CD4-positive, alpha-beta T cell (primary cell): ENCODE measurements around the gene FCF1. TPM values are rescaled to one million over a fixed set of nuclear protein-coding genes. Genes with fewer than 3 reads are reported as not detected.

Experiments used
- ATAC-seq: fragments of 200-7000 bp; cut with Tn5 transposase; one replicate; pipeline ENCODE4 v1.10.0; 2022; ENCODE audit warnings: mild to moderate bottlenecking; ENCODE audit not compliant: poor library complexity
- CTCF ChIA-PET: fragments of 350-600 bp; sonication (Branson Sonifier 250); formaldehyde crosslinking; loops from one replicate; lab custom pipeline; 2021; ENCODE audit warnings: antibody characterized with exemption, inconsistent platforms; lab: Charles Lee
- POLR2A ChIA-PET: fragments of 350-600 bp; sonication (Branson Sonifier 250); formaldehyde crosslinking; loops from one replicate; lab custom pipeline; 2021; ENCODE audit warnings: antibody characterized with exemption, inconsistent platforms; lab: Charles Lee
- DNase-seq, 14 experiments: peaks; one replicate each; pipeline ENCODE4 v3.0.0-alpha.2; 2013 to 2020; ENCODE audit warnings: mixed read lengths in 2 of 14
- H3K27ac ChIP-seq, 2 donors: one replicate each; pipeline versions ENCODE4 v1.5.1 to v1.7.0; 2013; ENCODE audit warnings: low read length in 2 of 2, low read depth in 1 of 2, mild to moderate bottlenecking in 1 of 2
- H3K27me3 ChIP-seq, 2 experiments: 1 replicate in 1 of 2; 2 replicates in 1 of 2; pipeline versions ENCODE4 v1.6.1 to v1.7.0; 2013; ENCODE audit warnings: low read length in 2 of 2, control low read depth in 1 of 2, mild to moderate bottlenecking in 1 of 2, moderate library complexity in 1 of 2; ENCODE audit not compliant: insufficient read depth in 2 of 2, control insufficient read depth in 1 of 2
- H3K36me3 ChIP-seq: one replicate; pipeline ENCODE4 v1.6.1; 2013; ENCODE audit warnings: low read length, control low read depth; ENCODE audit not compliant: insufficient read depth
- H3K4me1 ChIP-seq: one replicate; pipeline ENCODE4 v1.6.1; 2013; ENCODE audit warnings: low read length, control low read depth; ENCODE audit not compliant: insufficient read depth
- H3K4me3 ChIP-seq: one replicate; pipeline ENCODE4 v1.5.1; 2013; ENCODE audit warnings: mild to moderate bottlenecking, low read length, moderate library complexity
- H3K9me3 ChIP-seq, 2 experiments: 1 replicate in 1 of 2; 2 replicates in 1 of 2; pipeline versions ENCODE4 v1.6.1 to v1.7.0; 2013; ENCODE audit warnings: low read length in 2 of 2, mild to moderate bottlenecking in 2 of 2, control low read depth in 1 of 2, moderate library complexity in 1 of 2; ENCODE audit not compliant: control insufficient read depth in 1 of 2, insufficient read depth in 1 of 2
- H3K27ac Mint-ChIP-seq: one replicate; pipeline ENCODE4 v1.8.0; 2020; ENCODE audit warnings: mixed read lengths
- H3K27me3 Mint-ChIP-seq: one replicate; pipeline ENCODE4 v1.8.0; 2021; ENCODE audit warnings: mixed read lengths
- H3K36me3 Mint-ChIP-seq: one replicate; pipeline ENCODE4 v1.8.0; 2021; ENCODE audit warnings: low read depth, mixed read lengths
- H3K4me1 Mint-ChIP-seq: one replicate; pipeline ENCODE4 v1.8.0; 2021; ENCODE audit warnings: low read depth, mixed read lengths
- H3K4me3 Mint-ChIP-seq: one replicate; pipeline ENCODE4 v1.8.0; 2020; ENCODE audit warnings: mild to moderate bottlenecking, mixed read lengths
- H3K9me3 Mint-ChIP-seq: one replicate; pipeline ENCODE4 v1.8.0; 2020; ENCODE audit warnings: mixed read lengths
- intact Hi-C, 2 experiments: fragments of 100-400 bp; cut with DNase I in 1 of 2; cut with micrococcal nuclease in 1 of 2; formaldehyde crosslinking; loops; one replicate each; pipeline versions ENCODE4 v1.15.1 to v1.9.0; 2023 to 2025; cut with DNase I, micrococcal nuclease
- total RNA-seq, 174 experiments: library from RNA in 2 of 174; stranded (reverse) in 2 of 174; gene quantifications; one replicate each; pipeline ENCODE4 v1.2.3 and lab custom pipeline; 2021 to 2026
- TF ChIP-seq, protein P1 (sequence below): fragments of 200-600 bp; IDR thresholded peaks from one replicate; pipeline ENCODE4 v1.8.0; 2022; ENCODE audit warnings: antibody characterized with exemption, mild to moderate bottlenecking

The FCF1 gene
- total RNA-seq, 2 experiments from 2014 or later, result 31.9 to 32.9 TPM

DNA sequence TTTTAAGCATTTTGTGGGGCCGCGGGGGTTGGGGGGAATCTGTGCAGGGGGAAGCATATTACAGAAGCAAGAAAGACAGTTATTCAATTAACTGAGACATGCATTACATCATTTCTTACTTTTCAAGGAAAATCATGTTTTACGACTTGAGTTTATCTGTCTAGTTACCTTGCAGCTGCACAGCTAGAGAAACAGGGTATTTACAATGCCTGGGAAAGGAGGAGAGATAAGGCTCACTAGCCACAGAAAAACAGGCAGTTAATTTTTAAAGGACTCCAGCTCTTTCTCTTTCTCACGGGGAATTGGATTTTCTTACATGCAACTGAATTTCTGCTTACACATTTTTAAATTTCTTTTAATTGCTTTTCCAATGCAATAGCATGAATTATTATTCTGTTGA lies 22.2 kb downstream of the FCF1 start:
- no peak overlapping the region for H3K4me3 Mint-ChIP-seq
- TF ChIP-seq, protein P1, sequence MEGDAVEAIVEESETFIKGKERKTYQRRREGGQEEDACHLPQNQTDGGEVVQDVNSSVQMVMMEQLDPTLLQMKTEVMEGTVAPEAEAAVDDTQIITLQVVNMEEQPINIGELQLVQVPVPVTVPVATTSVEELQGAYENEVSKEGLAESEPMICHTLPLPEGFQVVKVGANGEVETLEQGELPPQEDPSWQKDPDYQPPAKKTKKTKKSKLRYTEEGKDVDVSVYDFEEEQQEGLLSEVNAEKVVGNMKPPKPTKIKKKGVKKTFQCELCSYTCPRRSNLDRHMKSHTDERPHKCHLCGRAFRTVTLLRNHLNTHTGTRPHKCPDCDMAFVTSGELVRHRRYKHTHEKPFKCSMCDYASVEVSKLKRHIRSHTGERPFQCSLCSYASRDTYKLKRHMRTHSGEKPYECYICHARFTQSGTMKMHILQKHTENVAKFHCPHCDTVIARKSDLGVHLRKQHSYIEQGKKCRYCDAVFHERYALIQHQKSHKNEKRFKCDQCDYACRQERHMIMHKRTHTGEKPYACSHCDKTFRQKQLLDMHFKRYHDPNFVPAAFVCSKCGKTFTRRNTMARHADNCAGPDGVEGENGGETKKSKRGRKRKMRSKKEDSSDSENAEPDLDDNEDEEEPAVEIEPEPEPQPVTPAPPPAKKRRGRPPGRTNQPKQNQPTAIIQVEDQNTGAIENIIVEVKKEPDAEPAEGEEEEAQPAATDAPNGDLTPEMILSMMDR, result no peak
- Histone ChIP-seq H3K36me3 (peaks cover 49% of the 10 kb centered on the region), H3K9me3 (no peaks in the 10 kb centered on the region), H3K4me3 (no peak overlapping the region), H3K4me1 (no peaks in the 10 kb centered on the region), H3K27ac (no peak overlapping the region), H3K27me3 (no peaks in the 10 kb centered on the region)
- POLR2A ChIA-PET, result interaction anchor here (1.2 kb wide), 1 partner anchor 116 kb away, joined by 3 read pairs; no protein-coding TSS in a partner anchor
- H3K27ac Mint-ChIP-seq, result no peak overlapping the region
- no peak for DNase-seq
- H3K9me3 Mint-ChIP-seq, result no peaks in the 10 kb centered on the region
- CTCF ChIA-PET, result no interaction called here
- intact Hi-C loops, result no loop called here
- H3K36me3 Mint-ChIP-seq, result peaks cover 80% of the 10 kb centered on the region
- peaks cover 4% of the 10 kb centered on the region for H3K4me1 Mint-ChIP-seq
- H3K27me3 Mint-ChIP-seq, result no peaks in the 10 kb centered on the region
- ATAC-seq, result no peak

DNA sequence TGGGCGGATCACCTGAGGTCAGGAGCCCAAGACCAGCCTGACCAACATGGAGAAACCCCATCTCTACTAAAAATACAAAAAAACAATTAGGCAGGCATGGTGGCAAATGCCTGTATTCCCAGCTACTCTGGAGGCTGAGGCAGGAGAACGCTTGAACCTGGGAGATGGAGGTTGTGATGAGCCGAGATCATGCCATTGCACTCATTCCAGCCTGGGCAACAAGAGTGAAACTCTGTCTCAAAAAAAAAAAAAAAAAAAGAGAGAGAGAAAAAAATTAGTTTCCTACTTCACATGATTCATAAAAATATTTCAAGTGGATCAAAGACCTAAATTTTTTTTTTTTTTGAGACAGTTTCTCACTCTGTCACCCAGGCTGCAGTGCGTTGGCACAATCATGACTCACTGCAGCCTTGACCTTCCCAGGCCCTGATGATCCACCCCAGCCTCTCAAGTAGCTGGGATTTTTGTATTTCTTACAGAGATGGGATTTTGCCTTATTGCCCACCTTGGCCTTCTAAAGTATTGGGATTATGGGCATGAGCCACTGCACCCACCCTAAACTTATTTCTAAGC lies 24.9 kb downstream of the FCF1 start:
- no peak overlapping the region for H3K4me3 Mint-ChIP-seq
- H3K36me3 ChIP-seq, result peaks cover 28% of the 10 kb centered on the region
- CTCF ChIA-PET, result interaction anchor here (0.7 kb wide), 1 partner anchor 27 kb away, joined by 3 read pairs; no protein-coding TSS in a partner anchor
- H3K27ac Mint-ChIP-seq, result no peak overlapping the region
- H3K36me3 Mint-ChIP-seq, result peaks cover 61% of the 10 kb centered on the region
- intact Hi-C loops, result no loop called here
- H3K27me3 ChIP-seq, result no peaks in the 10 kb centered on the region
- no peaks in the 10 kb centered on the region for H3K4me1 Mint-ChIP-seq
- DNase-seq, result no peak
- H3K9me3 ChIP-seq, result no peaks in the 10 kb centered on the region
- no peaks in the 10 kb centered on the region for H3K27me3 Mint-ChIP-seq
- no peak overlapping the region for H3K4me3 ChIP-seq
- H3K27ac ChIP-seq, result no peak overlapping the region
- TF ChIP-seq, protein P1, result no peak
- no peak for ATAC-seq
- no peaks in the 10 kb centered on the region for H3K4me1 ChIP-seq
- POLR2A ChIA-PET, result no interaction called here
- no peaks in the 10 kb centered on the region for H3K9me3 Mint-ChIP-seq

DNA sequence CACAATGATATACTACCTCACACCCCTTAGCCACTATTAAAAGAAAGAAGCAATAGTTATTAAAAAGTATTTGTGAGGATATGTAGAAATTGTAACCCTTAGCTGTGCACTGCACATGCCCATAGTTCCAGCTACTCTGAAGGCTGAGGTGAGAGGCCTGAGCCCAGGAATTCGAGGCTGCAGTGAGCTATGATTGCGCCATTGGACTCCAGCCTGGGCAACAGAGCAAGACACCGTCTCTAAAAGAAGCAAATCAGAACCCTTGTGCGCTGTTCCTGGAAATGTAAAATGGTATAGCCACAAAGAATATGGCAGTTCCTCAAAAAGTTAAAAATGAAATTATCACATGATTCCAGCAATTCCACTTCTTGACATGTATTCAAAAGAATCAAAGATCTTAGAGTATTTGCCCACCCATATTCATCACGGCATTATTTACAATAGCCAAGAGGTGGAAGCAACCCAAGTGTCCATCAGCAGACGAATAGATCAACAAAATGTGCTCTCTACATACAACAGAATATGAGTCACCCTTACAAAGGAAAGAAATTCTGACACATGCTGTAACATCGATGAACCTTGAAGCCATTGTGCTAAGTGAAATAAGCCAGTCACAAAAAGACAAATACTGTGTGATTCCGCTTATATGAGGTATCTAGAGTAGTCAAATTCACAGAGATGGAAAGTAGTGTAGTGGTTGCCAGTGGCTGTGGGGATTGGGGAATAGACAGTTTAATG lies 26.5 kb downstream of the FCF1 start:
- ChIA-PET POLR2A (no interaction called here), CTCF (no interaction called here)
- Histone ChIP-seq H3K9me3 (peaks cover 0 to 4% of the 10 kb centered on the region in 2 experiments), H3K4me1 (no peaks in the 10 kb centered on the region), H3K27ac (no peak overlapping the region), H3K4me3 (no peak overlapping the region), H3K36me3 (peaks cover 14% of the 10 kb centered on the region), H3K27me3 (no peaks in the 10 kb centered on the region)
- no peak for ATAC-seq
- H3K27ac Mint-ChIP-seq, result no peak overlapping the region
- no peaks in the 10 kb centered on the region for H3K9me3 Mint-ChIP-seq
- intact Hi-C loops, result no loop called here
- peaks cover 45% of the 10 kb centered on the region for H3K36me3 Mint-ChIP-seq
- no peak for DNase-seq
- H3K4me1 Mint-ChIP-seq, result no peaks in the 10 kb centered on the region
- H3K4me3 Mint-ChIP-seq, result no peak overlapping the region
- H3K27me3 Mint-ChIP-seq, result no peaks in the 10 kb centered on the region
- TF ChIP-seq, protein P1, result no peak
